HG03378 (cell line): Measurements from ENCODE around the gene AKAP5.

Experiments used
- ATAC-seq: cut with Tn5 transposase; IDR thresholded peaks from one replicate; pipeline ENCODE4 v1.9.1; 2021; ENCODE audit warnings: mild to moderate bottlenecking, moderate library complexity; ENCODE audit not compliant: unreplicated experiment

Gene AKAP5

GRCh38 chr14:64459405-64460136, 5.7 kb upstream of the AKAP5 start:
- no peak for ATAC-seq

GRCh38 chr14:64461221-64461620, 4.1 kb upstream of the AKAP5 start:
- ATAC-seq, result no peak

GRCh38 chr14:64463195-64463594, 2.1 kb upstream of the AKAP5 start:
- ATAC-seq, result peak; percentile 44

GRCh38 chr14:64463873-64464272, 1.4 kb upstream of the AKAP5 start:
- ATAC-seq, result no peak

- ATAC-seq, result no peak
These were observed 648 bp upstream of the AKAP5 start for GRCh38 chr14:64464651-64465050.

GRCh38 chr14:64465831-64466554, 694 bp downstream of the AKAP5 start:
- no peak for ATAC-seq

- ATAC-seq, result no peak
These were observed 1.8 kb downstream of the AKAP5 start for GRCh38 chr14:64467101-64467500.

- no peak for ATAC-seq
These were observed 2.3 kb downstream of the AKAP5 start for GRCh38 chr14:64467566-64467965.

GRCh38 chr14:64468451-64468850, 3.2 kb downstream of the AKAP5 start:
- ATAC-seq, result no peak

GRCh38 chr14:64474041-64474440, 8.7 kb downstream of the AKAP5 start:
- no peak for ATAC-seq

GRCh38 chr14:64474698-64475097, 9.4 kb downstream of the AKAP5 start:
- no peak for ATAC-seq

GRCh38 chr14:64475585-64476273, 10.4 kb downstream of the AKAP5 start:
- no peak for ATAC-seq

- no peak for ATAC-seq
These were observed 11.1 kb downstream of the AKAP5 start for GRCh38 chr14:64476438-64476837.

- no peak for ATAC-seq
These were observed 13.4 kb downstream of the AKAP5 start for GRCh38 chr14:64478634-64479250.

- ATAC-seq, result no peak
These were observed 23.3 kb downstream of the AKAP5 start for GRCh38 chr14:64488590-64489099.

- no peak for ATAC-seq
These were observed 26.3 kb downstream of the AKAP5 start for GRCh38 chr14:64491637-64492036.

GRCh38 chr14:64493455-64493854, 28.2 kb downstream of the AKAP5 start:
- ATAC-seq, result no peak

- no peak for ATAC-seq
These were observed 30.0 kb downstream of the AKAP5 start for GRCh38 chr14:64495252-64495651.

- no peak for ATAC-seq
These were observed 31.5 kb downstream of the AKAP5 start for GRCh38 chr14:64496764-64497163.

- no peak for ATAC-seq
These were observed 34.8 kb downstream of the AKAP5 start for GRCh38 chr14:64500088-64500487.
